HEK293T (cell line): ENCODE measurements around the gene SUSD6.

Experiments used
- CTCF ChIA-PET: fragments of 350-600 bp; formaldehyde crosslinking; extraction: SDS; loops from one replicate; lab custom pipeline; 2021; ENCODE audit warnings: antibody characterized with exemption, inconsistent platforms; lab: Yijun Ruan, JAX
- POLR2A ChIA-PET: fragments of 350-600 bp; formaldehyde crosslinking; extraction: SDS; loops from one replicate; lab custom pipeline; 2020; ENCODE audit warnings: antibody characterized with exemption, inconsistent platforms; lab: Yijun Ruan, JAX
- DNase-seq: peaks from one replicate; pipeline ENCODE4 v3.0.0; 2012; ENCODE audit warnings: mixed read lengths; ENCODE audit errors: extremely low spot score
- ARNT ChIP-seq: fragments of 450-650 bp; IDR thresholded peaks from 2 replicates; pipeline ENCODE4 v1.6.1; 2017; ENCODE audit warnings: mild to moderate bottlenecking
- BHLHE40 ChIP-seq: fragments of 450-650 bp; IDR thresholded peaks from 2 replicates; pipeline ENCODE4 v1.6.1; 2016; ENCODE audit warnings: mild to moderate bottlenecking, moderate library complexity, borderline replicate concordance
- CTBP1 ChIP-seq: fragments of 450-650 bp; IDR thresholded peaks from 2 replicates; pipeline ENCODE4 v1.6.1; 2016; ENCODE audit warnings: borderline replicate concordance
- ELF4 ChIP-seq: fragments of 450-650 bp; IDR thresholded peaks from 2 replicates; pipeline ENCODE4 v1.6.1; 2017; ENCODE audit warnings: antibody characterized with exemption
- FOXA1 ChIP-seq: fragments of 450-650 bp; IDR thresholded peaks from 2 replicates; pipeline ENCODE4 v1.6.1; 2016; ENCODE audit warnings: mild to moderate bottlenecking
- FOXK2 ChIP-seq: fragments of 450-650 bp; IDR thresholded peaks from 2 replicates; pipeline ENCODE4 v1.6.1; 2016; ENCODE audit warnings: mild to moderate bottlenecking
- FOXM1 ChIP-seq: fragments of 450-650 bp; IDR thresholded peaks from 2 replicates; pipeline ENCODE4 v1.6.1; 2017; ENCODE audit warnings: mild to moderate bottlenecking, borderline replicate concordance
- HDGF ChIP-seq: fragments of 450-650 bp; IDR thresholded peaks from 2 replicates; pipeline ENCODE4 v1.6.1; 2017; ENCODE audit warnings: antibody characterized with exemption, borderline replicate concordance
- L3MBTL2 ChIP-seq: fragments of 450-650 bp; conservative IDR thresholded peaks from 2 replicates; pipeline ENCODE4 v1.6.1; 2016; ENCODE audit warnings: mild to moderate bottlenecking
- LEF1 ChIP-seq: fragments of 450-650 bp; IDR thresholded peaks from 2 replicates; pipeline ENCODE4 v1.6.1; 2017; ENCODE audit warnings: mild to moderate bottlenecking, borderline replicate concordance
- NFRKB ChIP-seq: fragments of 450-650 bp; IDR thresholded peaks from 2 replicates; pipeline ENCODE4 v1.6.1; 2016; ENCODE audit warnings: mild to moderate bottlenecking, moderate library complexity
- PKNOX1 ChIP-seq: fragments of 450-650 bp; IDR thresholded peaks from 2 replicates; pipeline ENCODE4 v1.6.1; 2016
- SP1 ChIP-seq: fragments of 450-650 bp; IDR thresholded peaks from 2 replicates; pipeline ENCODE4 v1.6.1; 2017
- SUZ12 ChIP-seq: fragments of 450-650 bp; IDR thresholded peaks from 2 replicates; pipeline ENCODE4 v1.6.1; 2016; ENCODE audit warnings: mild to moderate bottlenecking
- TARDBP ChIP-seq: fragments of 450-650 bp; IDR thresholded peaks from 2 replicates; pipeline ENCODE4 v1.6.1; 2016
- ZNF384 ChIP-seq: fragments of 450-650 bp; IDR thresholded peaks from 2 replicates; pipeline ENCODE4 v1.6.1; 2016

The SUSD6 gene

GRCh38 chr14:69664865-69665526 is 53.6 kb downstream of the SUSD6 start:
- TF ChIP-seq PKNOX1: no peak
- no peak for TF ChIP-seq FOXM1
- TF ChIP-seq ARNT: no peak
- TF ChIP-seq ELF4: no peak
- TF ChIP-seq HDGF: no peak
- TF ChIP-seq CTBP1: no peak
- TF ChIP-seq FOXK2: no peak
- no peak for TF ChIP-seq L3MBTL2
- no peak for TF ChIP-seq LEF1
- TF ChIP-seq ZNF384: no peak
- TF ChIP-seq SP1: no peak
- no peak for TF ChIP-seq BHLHE40
- no peak for TF ChIP-seq NFRKB
- no peak for TF ChIP-seq SUZ12
- TF ChIP-seq TARDBP: no peak
- DNase-seq: no peak
- ChIA-PET POLR2A (interaction anchor here (1.2 kb wide), 1 partner anchor 39 kb away, joined by 3 read pairs; no protein-coding TSS in a partner anchor), CTCF (no interaction called here)

GRCh38 chr14:69665631-69666030 is 54.2 kb downstream of the SUSD6 start:
- no peak for DNase-seq

GRCh38 chr14:69666112-69666511 is 54.7 kb downstream of the SUSD6 start:
- DNase-seq: no peak
- ChIA-PET POLR2A (interaction anchor here (1.2 kb wide), 1 partner anchor 40 kb away, joined by 3 read pairs; no protein-coding TSS in a partner anchor), CTCF (interaction anchor here (0.7 kb wide), 2 partner anchors 11 to 321 kb away, joined by 3 read pairs; no protein-coding TSS in a partner anchor)
- no peak for TF ChIP-seq NFRKB
- no peak for TF ChIP-seq HDGF
- no peak for TF ChIP-seq ARNT
- TF ChIP-seq ZNF384: no peak
- TF ChIP-seq FOXK2: no peak
- TF ChIP-seq ELF4: no peak
- TF ChIP-seq SUZ12: no peak
- TF ChIP-seq FOXA1: no peak
- no peak for TF ChIP-seq LEF1
- no peak for TF ChIP-seq PKNOX1
- no peak for TF ChIP-seq FOXM1
- no peak for TF ChIP-seq TARDBP
- no peak for TF ChIP-seq SP1

More at GRCh38 chr14:69665631-69666030, 54.2 kb downstream of the SUSD6 start:
- ChIA-PET CTCF (interaction anchor here (0.7 kb wide), 2 partner anchors 11 to 320 kb away, joined by 3 read pairs; no protein-coding TSS in a partner anchor), POLR2A (interaction anchor here (1.2 kb wide), 1 partner anchor 39 kb away, joined by 3 read pairs; no protein-coding TSS in a partner anchor)
- no peak for TF ChIP-seq L3MBTL2
- no peak for TF ChIP-seq CTBP1
- no peak for TF ChIP-seq NFRKB
- no peak for TF ChIP-seq SUZ12
- TF ChIP-seq FOXM1: no peak
- no peak for TF ChIP-seq FOXK2
- TF ChIP-seq ELF4: no peak
- TF ChIP-seq BHLHE40: no peak
- TF ChIP-seq PKNOX1: no peak

- ChIA-PET POLR2A (no interaction called here), CTCF (no interaction called here)
- DNase-seq: no peak
- no peak for TF ChIP-seq ELF4
- no peak for TF ChIP-seq SUZ12
- TF ChIP-seq L3MBTL2: no peak
- TF ChIP-seq FOXM1: no peak
- TF ChIP-seq TARDBP: no peak
- TF ChIP-seq HDGF: no peak
- no peak for TF ChIP-seq CTBP1
- no peak for TF ChIP-seq PKNOX1
- TF ChIP-seq NFRKB: no peak
- no peak for TF ChIP-seq BHLHE40
These were observed 55.4 kb downstream of the SUSD6 start for GRCh38 chr14:69666690-69667211.

GRCh38 chr14:69667938-69668335 is 56.5 kb downstream of the SUSD6 start:
- DNase-seq: no peak
- POLR2A ChIA-PET: no interaction called here
- CTCF ChIA-PET: interaction anchor here (0.6 kb wide), 1 partner anchor 55 kb away, joined by 3 read pairs; no protein-coding TSS in a partner anchor
- TF ChIP-seq NFRKB: no peak
- TF ChIP-seq L3MBTL2: no peak
- no peak for TF ChIP-seq PKNOX1
